ENCODE results near the gene OCEL1.

OCEL1 gene

GRCh38 chr19:17275441-17276175 is 49.6 kb downstream of the OCEL1 start:
- intact Hi-C loops (cut with micrococcal nuclease) = no loop called here
- Mint-ChIP-seq H3K9me3 (no peaks in the 10 kb centered on the region), H3K4me1 (ENCODE audit: low read depth) (no peaks in the 10 kb centered on the region), H3K4me3 (no peak overlapping the region), H3K36me3 (ENCODE audit: low read depth) (peaks cover 82% of the 10 kb centered on the region), H3K27ac (no peak overlapping the region), H3K27me3 (no peaks in the 10 kb centered on the region)

Data from dendritic cell treated with granulocyte-macrophage colony-stimulating factor and Interleukin-4, amounts not matched to agents 40 ng/mL and 50 ng/mL, for 4 days (primary cell).